Activated naive CD8-positive, alpha-beta T cell treated with anti-CD3 and anti-CD28 coated beads, Interleukin-2, amount 50 U/mL, for 16 hours (primary cell): ENCODE measurements around the gene ASTL.

Experiments used
- DNase-seq: peaks from one replicate; pipeline ENCODE4 v3.0.0-alpha.2; 2020; ENCODE audit warnings: low read depth, low spot score

The ASTL gene

GRCh38 chr2:96130483-96130882, 7.8 kb downstream of the ASTL start:
- DNase-seq: no peak

GRCh38 chr2:96129528-96130120, 8.7 kb downstream of the ASTL start:
- DNase-seq: no peak

- DNase-seq: no peak
Measured at GRCh38 chr2:96128456-96128855, 9.8 kb downstream of the ASTL start.

GRCh38 chr2:96124406-96125265, 13.7 kb downstream of the ASTL start:
- DNase-seq: no peak

- no peak for DNase-seq
Measured at GRCh38 chr2:96123936-96124335, 14.4 kb downstream of the ASTL start.

- DNase-seq: no peak
Measured at GRCh38 chr2:96123290-96123689, 15.0 kb downstream of the ASTL start.

- DNase-seq: no peak
Measured at GRCh38 chr2:96122391-96122790, 15.9 kb downstream of the ASTL start.

GRCh38 chr2:96121414-96121813, 16.9 kb downstream of the ASTL start:
- no peak for DNase-seq

GRCh38 chr2:96120991-96121390, 17.3 kb downstream of the ASTL start:
- DNase-seq: no peak

GRCh38 chr2:96120091-96120720, 18.1 kb downstream of the ASTL start:
- no peak for DNase-seq

- no peak for DNase-seq
Measured at GRCh38 chr2:96119389-96119751, 18.9 kb downstream of the ASTL start.

- no peak for DNase-seq
Measured at GRCh38 chr2:96118698-96119388, 19.5 kb downstream of the ASTL start.

GRCh38 chr2:96117701-96118588, 20.4 kb downstream of the ASTL start:
- no peak for DNase-seq

- DNase-seq: peak; percentile 27
Measured at GRCh38 chr2:96116879-96117533, 21.3 kb downstream of the ASTL start.

- peak; percentile 55 for DNase-seq
Measured at GRCh38 chr2:96116424-96116878, 21.9 kb downstream of the ASTL start, which contains the start of gene ADRA2B. Gene ADRA2B (minus strand): TSS chr2:96116571. CDS start chr2:96116149, 422 bp downstream.

- no peak for DNase-seq
Measured at GRCh38 chr2:96115631-96116423, 22.5 kb downstream of the ASTL start.

- DNase-seq: no peak
Measured at GRCh38 chr2:96114903-96115581, 23.3 kb downstream of the ASTL start.

- DNase-seq: no peak
Measured at GRCh38 chr2:96114546-96114902, 23.8 kb downstream of the ASTL start.

GRCh38 chr2:96113951-96114350, 24.4 kb downstream of the ASTL start:
- DNase-seq: no peak
